G401.6 (cell line): ENCODE data around the gene HNRNPH2.

Source experiments
- FAIRE-seq: peaks from 2 replicates; lab custom pipeline; 2012; peaks lifted over from hg19 to GRCh38; lab: Jason Lieb, UNC

Gene HNRNPH2, protein sequence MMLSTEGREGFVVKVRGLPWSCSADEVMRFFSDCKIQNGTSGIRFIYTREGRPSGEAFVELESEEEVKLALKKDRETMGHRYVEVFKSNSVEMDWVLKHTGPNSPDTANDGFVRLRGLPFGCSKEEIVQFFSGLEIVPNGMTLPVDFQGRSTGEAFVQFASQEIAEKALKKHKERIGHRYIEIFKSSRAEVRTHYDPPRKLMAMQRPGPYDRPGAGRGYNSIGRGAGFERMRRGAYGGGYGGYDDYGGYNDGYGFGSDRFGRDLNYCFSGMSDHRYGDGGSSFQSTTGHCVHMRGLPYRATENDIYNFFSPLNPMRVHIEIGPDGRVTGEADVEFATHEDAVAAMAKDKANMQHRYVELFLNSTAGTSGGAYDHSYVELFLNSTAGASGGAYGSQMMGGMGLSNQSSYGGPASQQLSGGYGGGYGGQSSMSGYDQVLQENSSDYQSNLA

DNA sequence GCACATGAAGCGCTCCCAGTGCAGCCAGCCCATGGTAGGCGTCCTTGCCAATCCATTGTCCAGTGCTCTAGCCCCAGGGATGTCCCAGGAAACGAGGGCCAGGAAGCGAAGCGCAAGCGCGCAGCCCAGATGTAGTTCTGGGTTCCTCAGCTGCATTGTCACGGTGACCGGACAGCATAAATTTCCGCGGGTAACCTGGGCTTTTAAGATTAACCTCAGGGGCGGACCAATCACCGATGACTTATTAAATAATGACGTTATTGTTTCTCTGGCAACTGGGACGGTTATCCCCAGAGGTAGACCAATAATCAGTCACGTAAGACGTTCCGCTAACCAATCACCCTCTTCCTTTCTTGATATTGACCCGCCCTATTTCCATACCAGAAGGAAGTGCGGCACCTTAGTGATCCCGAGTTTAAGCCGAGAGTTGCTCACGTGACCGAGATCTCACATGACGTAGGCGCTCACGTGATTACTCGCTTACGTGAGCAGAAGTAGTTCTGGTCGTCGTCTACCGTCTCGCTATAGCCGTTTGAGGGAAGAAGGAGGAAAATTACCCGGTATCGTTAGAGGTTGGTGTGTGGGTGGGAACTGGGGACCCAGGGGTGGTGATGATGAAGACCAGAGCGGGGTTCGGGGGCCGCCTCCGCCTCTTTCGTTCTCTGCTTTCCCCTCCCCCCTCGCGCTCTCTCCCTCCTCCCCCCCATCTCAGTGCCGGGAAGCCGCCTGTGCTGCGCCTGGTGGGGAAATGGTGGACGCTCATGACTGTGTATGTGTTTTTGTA, at the start of gene HNRNPH2, which contains the start of gene GLA:
HNRNPH2 (plus strand) TSS at position 475 of the 784 bp plus-strand sequence. CDS start 3,767 bp downstream, outside the sequence.
GLA (minus strand) TSS at position 178 of the 784 bp plus-strand sequence; CDS start at position 156, 22 bp downstream.
- peak; percentile 100 for FAIRE-seq

DNA sequence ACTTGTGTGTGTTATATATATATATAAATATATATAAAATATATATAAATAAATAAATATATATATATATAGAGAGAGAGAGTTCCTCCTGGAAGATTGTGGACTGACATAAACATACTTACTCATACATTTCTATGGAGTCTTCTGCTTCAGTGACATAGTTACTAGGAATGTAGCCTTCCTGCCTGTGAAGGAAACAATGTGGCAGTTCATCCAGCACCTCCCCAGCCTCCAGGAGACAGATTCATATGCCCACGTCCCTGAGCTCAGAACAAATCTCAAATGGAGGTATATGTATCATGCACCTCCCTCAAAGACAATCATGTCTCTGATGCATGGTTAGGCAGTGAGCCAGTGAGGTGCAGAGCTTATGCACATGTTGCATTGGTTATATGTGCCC, 48.1 kb upstream of the HNRNPH2 start:
- no peak for FAIRE-seq

DNA sequence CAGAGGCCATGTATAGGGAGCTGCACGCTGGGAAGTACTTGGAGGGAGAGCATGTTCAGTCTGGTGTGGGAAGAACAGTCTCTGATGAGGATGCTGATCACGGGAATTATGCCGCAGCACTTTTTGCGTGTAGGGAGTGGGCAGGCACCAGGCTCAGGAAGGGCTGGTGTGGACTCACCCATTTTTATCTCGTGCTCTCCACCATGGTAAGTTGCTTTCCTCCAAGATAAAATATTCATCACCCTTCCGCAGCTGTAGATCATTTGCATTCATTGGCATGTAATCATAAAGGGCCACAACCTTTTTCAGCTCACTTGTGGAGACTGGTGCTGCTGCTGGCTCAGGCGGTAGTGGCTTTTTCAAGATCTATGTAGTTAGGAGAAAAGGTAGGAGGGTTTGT, 47.6 kb upstream of the HNRNPH2 start:
- FAIRE-seq: no peak

DNA sequence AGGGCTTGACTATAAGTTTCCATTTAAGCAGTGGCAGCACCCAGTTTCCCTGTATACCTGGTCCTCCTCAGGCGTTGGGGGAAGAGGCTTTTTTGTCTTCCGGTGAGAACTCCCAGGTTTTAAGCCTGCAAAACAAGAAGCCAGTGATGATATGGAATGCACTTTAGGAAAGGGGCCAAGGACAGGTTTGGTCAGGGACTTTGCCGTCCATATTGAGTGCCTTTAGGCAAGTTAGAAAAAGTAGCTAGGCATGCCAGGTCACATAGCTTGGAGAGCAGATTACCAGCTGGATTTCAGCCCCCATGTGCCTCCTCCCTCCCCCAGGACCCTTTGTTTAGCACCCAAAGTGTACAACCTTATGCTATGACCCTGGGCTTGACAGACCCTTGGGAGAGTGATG, 45.9 kb upstream of the HNRNPH2 start:
- no peak for FAIRE-seq

DNA sequence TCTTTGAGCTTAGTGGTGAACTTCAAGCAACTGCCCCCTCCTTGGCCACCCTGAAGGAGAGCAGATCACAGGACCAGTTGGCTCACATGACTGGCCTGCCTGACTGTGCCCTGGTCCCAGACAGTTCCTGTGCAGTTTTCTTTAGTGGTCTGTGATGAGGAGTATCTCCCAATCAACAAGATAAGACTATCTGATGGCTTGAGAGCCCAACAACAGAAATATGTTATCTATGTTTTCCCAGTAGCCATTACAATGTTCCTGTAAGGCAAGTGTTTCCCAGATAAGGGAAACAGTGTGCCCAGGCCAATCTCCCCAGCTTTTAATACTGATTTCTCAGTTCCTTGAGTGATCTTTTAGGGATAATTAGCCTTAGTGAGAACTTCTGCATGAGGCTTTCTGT, 45.3 kb upstream of the HNRNPH2 start:
- no peak for FAIRE-seq

DNA sequence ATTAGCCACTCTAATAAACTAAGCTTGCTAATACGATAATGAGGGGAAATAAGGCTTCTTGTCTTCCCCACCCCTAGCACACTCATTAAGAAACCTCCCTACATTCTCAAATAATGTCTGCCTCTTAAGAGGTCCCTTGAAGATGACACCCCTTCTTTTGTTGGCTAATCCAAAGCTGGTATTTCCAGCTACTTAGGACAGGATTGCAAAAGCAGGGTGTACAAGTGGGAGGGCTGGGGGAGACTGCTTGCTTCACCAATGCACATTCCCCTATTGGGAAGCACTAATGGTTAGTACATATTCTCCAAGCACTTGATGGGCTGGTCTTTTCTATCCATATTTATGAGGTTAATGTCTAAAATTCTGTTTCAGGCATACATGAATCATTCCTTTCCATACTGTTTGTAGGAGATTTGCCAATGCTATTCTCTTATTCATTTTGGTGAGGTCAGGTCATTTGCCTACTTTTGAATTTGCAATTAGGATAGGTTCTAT, 42.7 kb upstream of the HNRNPH2 start:
- FAIRE-seq: no peak

DNA sequence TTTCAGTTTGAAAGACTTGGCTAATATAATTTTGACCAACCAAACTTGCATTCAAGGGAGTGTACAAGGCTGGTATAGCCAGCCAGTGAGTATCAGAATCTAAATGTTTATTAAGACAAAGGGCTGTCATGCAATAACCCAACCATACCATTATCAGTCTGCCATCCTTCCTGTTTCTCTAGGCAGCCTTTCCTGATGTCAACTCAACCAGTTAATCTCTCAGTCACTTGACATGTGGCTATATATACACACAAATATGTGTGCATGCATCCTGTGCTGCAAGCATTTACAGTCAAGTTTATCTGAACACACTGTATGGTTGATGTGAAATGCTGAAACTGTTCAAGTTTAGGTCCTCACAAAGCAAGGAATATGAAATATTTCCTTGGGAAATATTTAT, 39.2 kb upstream of the HNRNPH2 start:
- FAIRE-seq: no peak

DNA sequence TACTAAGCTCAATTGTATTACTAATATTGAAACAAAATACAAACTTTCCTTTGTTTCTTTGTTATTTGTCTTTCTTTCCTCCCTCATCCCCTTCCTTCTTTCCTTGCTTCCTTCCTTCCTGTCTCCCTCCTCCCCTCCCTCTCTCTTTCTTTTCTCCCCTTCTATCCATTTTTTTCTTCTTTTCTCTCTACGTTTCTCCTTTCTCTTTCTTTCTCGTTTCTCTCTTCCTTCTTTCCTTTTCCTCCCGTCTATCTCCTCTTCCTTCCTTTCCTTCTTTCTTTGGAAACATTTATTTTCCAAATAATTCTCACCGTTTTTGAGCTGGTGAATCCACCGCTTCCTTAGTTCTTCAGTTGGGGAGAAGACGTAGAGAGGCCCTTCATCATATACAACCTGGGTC, 38.3 kb upstream of the HNRNPH2 start:
- no peak for FAIRE-seq

DNA sequence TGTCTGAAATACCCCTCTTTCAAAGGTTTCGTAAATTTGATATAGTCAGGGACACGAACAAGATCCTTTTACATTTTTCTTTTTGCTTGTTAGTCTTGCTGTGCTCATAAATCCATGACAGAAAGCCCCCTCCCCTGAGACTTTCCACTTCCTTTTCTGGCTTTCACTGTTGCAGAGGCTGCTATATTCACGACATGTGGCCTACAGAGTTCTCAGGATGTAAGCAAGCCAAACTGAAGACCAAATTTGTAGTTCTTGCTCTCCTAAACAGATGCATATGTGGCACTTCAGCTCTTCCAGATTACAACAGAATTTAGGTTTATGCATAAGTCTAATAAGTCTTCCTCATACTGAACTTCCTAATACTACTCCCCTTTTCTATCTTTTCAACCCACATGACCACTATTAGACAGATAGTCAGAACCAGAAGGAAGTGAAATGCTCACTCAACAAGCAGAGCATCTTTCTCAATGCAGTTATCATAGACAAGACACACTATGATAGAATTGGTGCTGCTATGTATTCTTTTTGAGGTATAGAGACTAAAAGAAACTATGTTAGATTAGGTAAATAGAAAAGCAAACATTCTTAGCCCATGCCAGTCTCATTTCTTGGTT, 37.0 kb upstream of the HNRNPH2 start:
- FAIRE-seq: no peak

DNA sequence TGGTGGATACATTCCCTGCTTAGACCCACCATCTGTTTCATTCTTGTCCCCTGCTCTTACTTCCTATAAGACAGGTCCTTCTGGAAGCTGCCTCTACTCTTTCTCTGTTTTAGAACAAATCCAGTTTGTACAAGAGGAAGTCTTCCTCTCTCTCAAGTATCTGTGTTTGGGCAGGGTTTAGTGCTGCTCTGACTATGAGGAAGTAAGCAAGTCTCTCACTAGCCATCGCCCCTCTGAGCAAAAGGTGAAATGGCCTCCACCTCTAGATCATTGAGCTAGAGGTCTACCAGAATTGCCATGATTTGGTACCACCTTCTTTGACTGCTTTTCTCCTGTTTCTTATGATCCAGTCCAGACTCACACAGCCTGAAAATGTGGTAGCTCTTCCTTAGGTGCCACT, 30.5 kb upstream of the HNRNPH2 start:
- no peak for FAIRE-seq

DNA sequence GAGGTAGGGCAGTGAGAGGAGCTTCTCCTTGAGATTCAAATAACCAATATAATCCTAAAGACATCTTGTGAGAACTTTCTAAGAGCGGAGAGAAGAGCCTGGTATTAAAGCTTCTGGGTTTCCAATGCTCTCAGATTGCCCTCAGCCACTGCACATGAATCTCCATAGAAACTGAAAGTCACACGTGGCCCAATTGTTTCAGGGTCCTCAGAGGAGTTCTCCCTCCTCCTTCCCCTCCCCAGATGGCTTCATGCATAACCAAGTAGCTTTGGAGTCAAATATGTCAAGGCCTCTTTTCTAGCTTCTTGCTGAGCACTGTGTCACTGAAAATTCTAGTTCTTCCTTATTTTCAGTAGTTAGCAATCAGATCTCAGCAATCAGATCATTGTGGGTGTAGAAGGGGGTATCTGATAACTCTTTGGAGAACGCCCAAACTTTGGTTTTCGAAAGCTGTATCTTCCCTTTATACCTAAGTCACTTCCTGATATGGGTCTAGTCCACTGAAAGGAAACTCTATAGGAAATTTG, 24.3 kb upstream of the HNRNPH2 start:
- no peak for FAIRE-seq

DNA sequence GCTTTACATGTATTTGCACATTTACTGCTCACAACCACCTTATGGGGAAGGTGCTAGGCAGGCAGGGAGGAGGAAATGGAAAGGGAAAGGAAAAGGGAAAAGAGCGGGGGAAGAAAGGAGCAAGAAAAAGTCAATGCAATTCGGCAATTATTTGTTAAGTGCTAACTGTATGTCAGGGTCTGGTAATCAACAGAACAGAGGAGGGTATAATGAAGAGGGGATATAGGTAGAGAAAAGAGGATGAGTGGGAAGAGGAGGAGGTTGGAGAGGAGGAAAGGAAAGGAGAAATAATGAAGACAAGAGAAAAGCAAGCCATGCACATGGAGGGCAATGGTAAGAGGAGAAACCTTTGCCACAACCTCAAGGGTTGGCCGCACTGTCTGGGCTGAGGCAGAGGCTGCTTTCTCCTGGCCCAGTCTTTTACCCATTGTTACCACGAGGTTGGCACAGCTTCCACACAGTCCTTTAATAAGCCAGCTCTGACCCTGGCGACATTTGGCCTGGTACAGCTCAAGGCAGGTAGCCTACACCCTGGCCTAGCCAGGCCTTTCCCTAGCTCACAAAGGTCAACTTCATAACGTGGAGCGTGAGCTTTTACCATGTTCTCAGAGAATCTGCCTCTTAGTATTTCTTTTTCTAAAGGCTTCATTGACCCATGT, 22.9 kb upstream of the HNRNPH2 start:
- FAIRE-seq: no peak

DNA sequence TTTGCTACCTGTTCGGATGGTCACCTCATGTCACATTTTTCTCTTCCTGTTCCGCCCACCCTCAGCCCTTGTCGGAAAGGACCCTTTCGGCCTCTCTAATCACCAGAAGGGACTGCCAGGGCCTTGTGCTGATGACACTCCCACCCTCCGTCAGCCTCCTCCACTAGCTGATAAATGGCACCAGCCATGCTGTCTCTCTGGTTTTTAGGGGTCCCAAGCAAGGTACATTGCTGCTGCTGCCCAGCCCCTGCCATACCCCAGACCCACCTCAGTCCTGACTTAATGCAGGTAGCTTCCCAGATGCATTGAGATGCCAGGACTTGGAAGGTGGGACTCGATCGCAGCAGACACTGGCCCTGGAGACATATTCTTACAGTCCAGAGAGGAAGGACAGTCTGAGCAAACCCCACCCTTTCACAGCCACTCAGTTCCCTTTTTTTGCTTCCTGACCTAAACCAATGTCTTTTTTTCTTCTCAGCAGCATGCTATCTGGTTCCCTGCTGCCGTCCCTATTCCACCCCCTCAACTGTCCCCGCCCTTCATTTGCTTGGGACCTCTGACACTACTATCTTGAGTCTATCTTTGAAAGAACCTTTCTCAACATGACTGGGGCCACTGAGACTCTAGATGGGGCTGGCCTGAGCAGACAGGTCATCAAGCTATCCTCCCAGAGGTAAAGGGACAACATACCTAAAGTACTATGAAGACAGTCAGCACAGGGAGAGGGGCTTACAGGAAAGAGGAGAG, 22.1 kb upstream of the HNRNPH2 start, which contains the start of gene BTK:
BTK (minus strand) TSS at position 397 of the 747 bp plus-strand sequence. CDS start 10,907 bp downstream, outside the sequence.
- no peak for FAIRE-seq

DNA sequence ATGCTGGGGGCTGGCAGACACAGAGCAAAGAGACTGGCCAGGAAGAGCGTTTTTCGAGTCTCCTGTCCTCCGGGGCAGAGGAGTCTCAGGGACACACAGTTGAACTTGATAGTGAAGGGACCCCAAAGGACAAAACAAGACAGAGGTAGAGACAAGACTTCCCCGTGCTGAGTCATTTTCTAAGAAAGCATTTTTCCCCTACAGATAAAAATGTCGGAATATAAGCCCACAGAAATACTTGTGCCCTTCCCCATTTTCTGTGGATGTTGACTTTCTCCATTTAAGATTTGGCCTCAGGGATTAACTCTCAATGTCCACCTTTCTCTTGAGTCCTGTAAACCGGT, 21.5 kb upstream of the HNRNPH2 start:
- no peak for FAIRE-seq

DNA sequence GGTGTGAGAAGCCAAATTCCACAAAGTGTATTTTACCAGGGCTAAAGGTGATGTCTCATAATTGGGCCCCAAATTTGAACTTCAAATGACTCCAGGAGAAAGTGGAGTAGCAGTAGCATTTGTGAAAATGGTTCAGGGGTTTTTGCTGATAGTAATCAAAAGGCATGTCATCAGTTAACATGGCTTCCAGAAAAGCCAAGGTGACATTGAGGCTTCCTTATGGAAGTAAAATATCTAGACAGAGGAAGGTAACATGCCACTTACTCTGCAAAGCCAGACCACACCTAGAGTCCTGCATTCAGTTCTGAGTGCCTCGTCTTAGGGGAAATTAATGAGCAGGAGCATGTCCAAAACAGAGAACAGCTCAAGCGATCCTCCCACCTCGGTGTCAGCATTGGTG, 19.4 kb upstream of the HNRNPH2 start:
- no peak for FAIRE-seq

DNA sequence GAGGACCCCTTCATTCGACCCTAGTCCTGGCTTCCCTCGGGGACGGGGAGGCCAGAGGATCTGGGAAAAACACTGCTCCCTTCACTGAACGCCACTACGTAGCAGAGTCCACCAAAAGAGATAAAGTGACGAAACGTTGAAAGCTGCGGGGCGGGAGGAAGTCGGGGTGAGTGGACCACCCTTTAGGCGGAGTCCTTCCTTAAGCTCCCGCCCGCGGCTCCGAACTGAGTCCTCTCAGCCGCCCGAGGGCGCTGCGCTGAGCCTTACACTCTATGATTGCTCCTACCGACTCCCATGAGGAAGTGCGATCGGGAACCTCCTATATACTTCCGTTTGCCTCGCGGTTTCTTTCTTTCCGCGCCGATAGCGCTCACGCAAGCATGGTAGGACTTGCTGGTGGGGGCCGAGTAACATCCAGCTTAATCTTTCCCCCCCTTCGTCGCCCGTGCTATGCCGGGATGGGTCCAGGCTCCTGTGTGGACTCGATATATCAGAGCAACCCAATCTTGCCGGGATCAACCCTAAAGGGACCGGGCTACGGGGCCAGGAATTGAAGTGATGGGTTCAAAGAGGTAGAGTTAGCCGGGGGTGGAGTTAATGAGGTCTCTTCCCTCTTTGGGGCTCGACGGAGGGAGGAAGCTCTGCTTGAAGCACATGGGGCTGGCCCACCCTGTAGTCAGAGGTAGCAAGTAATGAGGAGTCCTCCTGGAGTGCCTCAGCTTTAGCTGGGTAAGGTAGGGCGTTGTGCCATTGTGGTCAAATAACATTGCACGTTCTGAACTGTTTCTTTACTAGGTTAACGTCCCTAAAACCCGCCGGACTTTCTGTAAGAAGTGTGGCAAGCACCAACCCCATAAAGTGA, 17.1 kb upstream of the HNRNPH2 start, which contains the start of gene RPL36A:
RPL36A (plus strand) TSS at position 348 of the 862 bp plus-strand sequence; CDS start at position 381, 33 bp downstream.
- FAIRE-seq: peak; percentile 93

DNA sequence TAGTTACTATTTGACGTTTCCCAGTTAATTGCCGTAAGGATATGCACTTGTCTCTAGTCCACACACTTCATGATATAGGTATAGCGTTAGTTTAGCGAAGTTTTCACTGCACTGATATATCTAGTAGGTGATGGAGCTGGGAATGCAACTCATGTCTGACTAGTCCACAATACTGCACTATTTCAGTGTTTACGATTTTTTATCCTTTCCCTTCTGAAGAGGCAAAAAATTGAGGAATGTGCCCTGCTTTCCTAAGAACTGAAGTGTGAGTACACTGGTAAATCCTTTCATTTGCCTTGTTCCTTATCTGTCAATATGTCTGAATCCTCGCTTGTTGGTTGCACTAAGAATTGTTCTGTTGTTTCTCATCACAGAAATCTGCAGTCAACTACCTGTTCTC, 16.2 kb upstream of the HNRNPH2 start:
- no peak for FAIRE-seq

DNA sequence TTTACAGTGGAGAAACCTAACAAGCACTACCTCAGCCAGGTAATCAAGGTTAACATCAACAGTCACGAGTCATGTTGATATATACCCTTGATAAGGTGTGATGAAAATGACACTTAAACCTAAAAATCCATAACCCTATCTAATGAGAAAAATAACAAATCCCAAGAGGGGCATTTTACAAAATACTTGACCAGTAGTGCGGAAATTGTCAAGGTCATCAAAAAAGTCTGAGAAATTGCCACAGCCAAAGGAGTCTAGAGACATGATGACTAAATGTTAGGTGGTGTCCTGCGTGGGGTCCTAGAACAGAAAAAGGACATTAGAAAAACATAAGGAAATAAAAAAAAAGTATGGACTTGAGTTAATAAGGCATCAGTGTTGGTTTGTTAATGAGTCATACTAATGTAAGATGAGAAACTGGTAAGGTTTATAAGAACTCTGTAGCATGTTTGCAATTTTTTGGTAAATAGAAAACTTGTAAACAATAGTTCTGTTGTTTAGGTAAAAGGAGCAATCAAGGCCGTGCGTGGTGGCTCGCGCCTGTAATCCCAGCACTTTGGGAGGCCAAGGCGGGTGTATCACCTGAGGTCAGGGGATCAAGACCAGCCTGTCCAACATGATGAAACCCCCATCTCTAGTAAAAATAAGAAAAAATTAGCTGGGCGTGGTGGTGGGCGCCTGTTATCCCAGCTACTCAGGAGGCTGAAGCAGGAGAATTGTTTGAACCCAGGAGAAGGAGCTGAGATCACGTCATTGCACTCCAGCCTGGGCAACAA, 14.3 kb upstream of the HNRNPH2 start:
- FAIRE-seq: no peak

DNA sequence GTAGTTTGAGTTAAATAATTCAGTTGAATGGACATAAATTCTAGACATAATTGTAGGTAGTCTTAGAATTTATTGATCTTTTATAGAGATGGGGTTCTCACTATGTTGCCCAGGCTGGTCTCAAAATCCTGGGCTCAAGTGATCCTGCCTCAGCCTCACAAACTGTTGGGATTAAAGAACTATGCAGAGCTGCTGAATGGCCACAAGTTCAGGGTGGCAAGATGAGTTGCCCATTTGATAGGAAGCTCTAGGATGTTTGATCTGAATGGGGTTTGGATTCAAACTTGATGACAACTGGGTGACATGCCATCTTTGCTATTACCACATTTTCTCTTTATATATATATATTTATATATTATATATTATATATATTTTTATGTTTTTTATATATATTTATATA, 13.7 kb upstream of the HNRNPH2 start:
- peak; percentile 8 for FAIRE-seq
